HepG2 (cell line): ENCODE results near the gene LRP1B. TPM values are rescaled to one million over a fixed set of nuclear protein-coding genes. Genes with fewer than 3 reads are reported as not detected.

Experiments
- ATAC-seq: fragments of 200-7000 bp; cut with Tn5 transposase; 3 replicates; pipeline ENCODE4 v1.9.1; 2020; ENCODE audit warnings: mild to moderate bottlenecking, moderate library complexity
- BruUV-seq: library from RNA; stranded (reverse); fragments of 400-500 nt; replicated peaks from 2 replicates; lab custom pipeline; 2021; lab: Mats Ljungman, UMichigan
- CTCF ChIA-PET: fragments of 300-600 bp; formaldehyde crosslinking; extraction: SDS; loops from one replicate; lab custom pipeline; 2021; ENCODE audit warnings: low total read pairs, inconsistent platforms, low intra/inter-chr PET ratio; lab: Yijun Ruan, JAX
- POLR2A ChIA-PET: fragments of 350-600 bp; sonication (Branson Sonifier 250); formaldehyde crosslinking; loops from one replicate; lab custom pipeline; 2020; ENCODE audit warnings: antibody characterized with exemption, inconsistent platforms; lab: Yijun Ruan, JAX
- DNase-seq: peaks from one replicate; pipeline ENCODE4 v3.0.0-alpha.2; 2015; ENCODE audit warnings: low spot score
- FAIRE-seq: peaks from 3 replicates; lab custom pipeline; 2011; peaks lifted over from hg19 to GRCh38; lab: Jason Lieb, UNC
- H2AFZ ChIP-seq: one replicate; pipeline ENCODE4 v1.6.1; 2011; ENCODE audit warnings: low read length, inconsistent platforms
- H3K27ac ChIP-seq: fragments of 300-600 bp; 3 replicates; pipeline ENCODE4 v1.8.0; 2011; ENCODE audit warnings: mixed run types, mild to moderate bottlenecking, mixed read lengths, low read length, inconsistent platforms; ENCODE audit not compliant: insufficient read depth; ENCODE audit errors: extremely low read length
- H3K27me3 ChIP-seq, 2 experiments: fragments of 200-600 bp in 1 of 2; 2 replicates in 1 of 2; 3 replicates in 1 of 2; pipeline versions ENCODE4 v1.6.0 to v1.8.0; 2011; ENCODE audit warnings: low read length in 2 of 2, mild to moderate bottlenecking in 2 of 2, moderate library complexity in 2 of 2, inconsistent platforms in 1 of 2; ENCODE audit not compliant: insufficient read depth in 2 of 2, control insufficient read depth in 1 of 2
- H3K36me3 ChIP-seq, 2 experiments: fragments of 200-600 bp in 1 of 2; replicated peaks in 1 of 2; 2 replicates in 1 of 2; 3 replicates in 1 of 2; pipeline versions ENCODE4 v1.5.1 to v1.8.0; 2011; ENCODE audit warnings: low read length in 2 of 2, inconsistent platforms in 1 of 2; ENCODE audit not compliant: insufficient read depth in 2 of 2, control insufficient read depth in 1 of 2
- H3K4me1 ChIP-seq: 2 replicates; pipeline ENCODE4 v1.5.1; 2012; ENCODE audit warnings: low read length, inconsistent platforms; ENCODE audit not compliant: insufficient read depth
- H3K4me2 ChIP-seq: 2 replicates; pipeline ENCODE4 v1.6.0; 2011; ENCODE audit warnings: low read depth, low read length, inconsistent platforms
- H3K4me3 ChIP-seq, 3 experiments: fragments of 200-600 bp in 1 of 3; sonication (generic), shearing (Covaris generic) in 1 of 3; replicated peaks in 1 of 3; 2 replicates each; pipeline ENCODE4 v1.5.1; 2011 to 2016; ENCODE audit warnings: low read length in 3 of 3, inconsistent platforms in 2 of 3, low read depth in 2 of 3, mild to moderate bottlenecking in 2 of 3, control low read depth in 1 of 3, mixed read lengths in 1 of 3; ENCODE audit not compliant: insufficient read depth in 1 of 3
- H3K79me2 ChIP-seq: one replicate; pipeline ENCODE4 v1.6.1; 2011; ENCODE audit warnings: low read length, inconsistent platforms; ENCODE audit not compliant: insufficient read depth
- H3K9ac ChIP-seq: 2 replicates; pipeline ENCODE4 v1.6.0; 2011; ENCODE audit warnings: mild to moderate bottlenecking, low read depth, low read length, inconsistent platforms; ENCODE audit not compliant: insufficient read depth
- H3K9me3 ChIP-seq: 2 replicates; pipeline ENCODE4 v1.5.1; 2012; ENCODE audit warnings: mild to moderate bottlenecking, low read length
- H4K20me1 ChIP-seq: 2 replicates; pipeline ENCODE4 v1.6.0; 2011; ENCODE audit warnings: inconsistent platforms, mild to moderate bottlenecking, low read length, moderate library complexity; ENCODE audit not compliant: insufficient read depth
- RNF2 ChIP-seq: fragments of 450-650 bp; conservative IDR thresholded peaks from 2 replicates; pipeline ENCODE4 v1.6.1; 2016; ENCODE audit warnings: low read depth
- THAP11 ChIP-seq: IDR thresholded peaks from 2 replicates; pipeline ENCODE4 v1.6.1; 2016; ENCODE audit warnings: missing biosample characterization, missing genetic modification reagents
- ZNF713 ChIP-seq: sonication (generic); formaldehyde crosslinking; IDR thresholded peaks from 2 replicates; pipeline ENCODE4 v1.4.0; 2020; ENCODE audit warnings: mild to moderate bottlenecking, missing genetic modification reagents
- WGBS: methylation state at CpG from one replicate; pipeline ENCODE4 v1.1.6; 2017; ENCODE audit warnings: low lambda C conversion rate; 5-methylcytosine and 5-hydroxymethylcytosine counted together
- in situ Hi-C: cut with HindIII; loops from 2 replicates; pipeline ENCODE4 v1.10.0; 2017; ENCODE audit warnings: low pct_unique_long_range_greater_than_20kb; ENCODE audit not compliant: extremely low pct_ligation_motif_present
- intact Hi-C: fragments of 100-400 bp; cut with micrococcal nuclease; formaldehyde crosslinking; loops from one replicate; pipeline ENCODE4 v1.10.0; 2022; ENCODE audit not compliant: unreplicated experiment
- polyA plus RNA-seq, 8 experiments: library from polyadenylated mRNA; depleted of rRNA in 3 of 8; stranded (reverse) in 7 of 8; unstranded in 1 of 8; fragments of >200 nt; fragmentation: Illumina TruSeq in 4 of 8; extraction: Trizol in 4 of 8; gene quantifications; 2 replicates each; pipeline versions ENCODE4 v1.2.1 to v1.2.3, GENCODE V29; 2011 to 2016; ENCODE audit warnings: low read depth in 4 of 8, missing spikeins in 1 of 8, mixed read lengths in 1 of 8; ENCODE audit not compliant: insufficient read depth in 1 of 8
- total RNA-seq, 5 experiments: library from RNA; depleted of rRNA; stranded (reverse); fragments of >200 nt; fragmentation: Illumina TruSeq; extraction: Trizol; gene quantifications; 2 replicates each; pipeline ENCODE4 v1.2.3, GENCODE V29; 2016; ENCODE audit warnings: low read depth in 1 of 5
- TF ChIP-seq, protein P1 (sequence below): sonication (generic); formaldehyde crosslinking; IDR thresholded peaks from 2 replicates; pipeline ENCODE4 v1.4.0; 2020; ENCODE audit warnings: missing genetic modification reagents, borderline replicate concordance
- TF ChIP-seq, protein P2 (sequence below): sonication (generic); formaldehyde crosslinking; IDR thresholded peaks from 2 replicates; pipeline ENCODE4 v1.8.0; 2022; ENCODE audit warnings: mild to moderate bottlenecking, missing genetic modification reagents; ENCODE audit not compliant: insufficient replicate concordance
- TF ChIP-seq, protein P3 (sequence below): sonication (generic); formaldehyde crosslinking; IDR thresholded peaks from 2 replicates; pipeline ENCODE4 v1.5.0; 2020; ENCODE audit warnings: mild to moderate bottlenecking, missing genetic modification reagents
- TF ChIP-seq, protein P4 (sequence below): sonication (generic); formaldehyde crosslinking; IDR thresholded peaks from 2 replicates; pipeline ENCODE4 v1.4.0; 2020; ENCODE audit warnings: missing genetic modification reagents

LRP1B gene
- total and polyA plus RNA-seq, 2 of the 13 experiments (the other 11 are each of a cell fraction or from before 2014, with no cell fraction given): 0.04 TPM; not detected in 1

DNA sequence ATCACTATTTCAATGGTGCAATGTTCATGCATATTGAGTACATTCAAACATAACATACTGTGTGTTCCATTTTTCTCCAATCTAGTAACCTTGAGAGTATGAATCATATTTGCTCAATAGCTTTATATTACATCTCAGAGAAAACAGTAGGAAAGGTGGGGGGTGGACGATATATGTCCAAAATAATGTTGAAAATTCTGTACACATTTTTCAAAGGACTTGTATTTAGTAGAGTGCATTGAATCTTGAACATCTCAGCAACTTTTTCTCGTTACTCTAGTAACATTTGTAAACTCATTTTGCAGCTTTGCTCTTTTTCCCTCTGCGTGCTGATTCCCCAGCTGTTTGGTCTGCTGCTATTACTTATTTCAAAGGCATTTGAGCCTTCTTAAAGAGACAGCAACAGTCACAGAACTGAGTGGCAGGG, 1487.0 kb downstream of the LRP1B start:
- POLR2A ChIA-PET: no interaction called here

DNA sequence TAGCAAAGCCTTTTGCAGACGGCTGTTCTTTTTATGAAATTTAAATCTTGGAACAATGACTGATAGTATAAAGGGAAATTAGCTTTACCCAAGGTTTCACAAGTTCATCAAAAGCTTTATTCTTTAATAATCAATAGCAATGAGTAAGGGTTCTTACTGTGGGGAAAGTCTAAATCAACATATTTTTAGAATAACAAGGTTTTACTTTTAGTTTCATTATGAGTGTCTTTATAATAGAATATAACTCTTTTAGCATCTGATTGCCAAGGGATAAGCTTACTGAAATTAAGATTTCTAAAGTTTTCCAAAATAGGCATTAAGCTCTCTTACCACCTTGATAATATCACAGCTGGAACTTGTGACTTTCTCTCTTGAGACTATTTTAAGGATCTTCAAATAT, 1489.7 kb downstream of the LRP1B start:
- Histone ChIP-seq H3K36me3 (no peaks in the 10 kb centered on the region), H3K4me3 (no peak overlapping the region), H3K27me3 (no peaks in the 10 kb centered on the region), H3K27ac (no peak overlapping the region), H3K4me2 (no peak overlapping the region), H3K9me3 (no peaks in the 10 kb centered on the region), H4K20me1 (no peaks in the 10 kb centered on the region), H2AFZ (no peak overlapping the region), H3K4me1 (no peaks in the 10 kb centered on the region), H3K9ac (no peak overlapping the region), H3K79me2 (no peaks in the 10 kb centered on the region)
- DNase-seq (no peak), FAIRE-seq (no peak), ATAC-seq (no peak)
- POLR2A ChIA-PET: no interaction called here
- CTCF ChIA-PET: no interaction called here
- BruUV-seq: no TSS peak
- intact Hi-C loops (no loop called here), in situ Hi-C loops (no loop called here)
- WGBS: 4% methylated on average over 1 of the region's 1 CpG
- TF ChIP-seq, protein P1, sequence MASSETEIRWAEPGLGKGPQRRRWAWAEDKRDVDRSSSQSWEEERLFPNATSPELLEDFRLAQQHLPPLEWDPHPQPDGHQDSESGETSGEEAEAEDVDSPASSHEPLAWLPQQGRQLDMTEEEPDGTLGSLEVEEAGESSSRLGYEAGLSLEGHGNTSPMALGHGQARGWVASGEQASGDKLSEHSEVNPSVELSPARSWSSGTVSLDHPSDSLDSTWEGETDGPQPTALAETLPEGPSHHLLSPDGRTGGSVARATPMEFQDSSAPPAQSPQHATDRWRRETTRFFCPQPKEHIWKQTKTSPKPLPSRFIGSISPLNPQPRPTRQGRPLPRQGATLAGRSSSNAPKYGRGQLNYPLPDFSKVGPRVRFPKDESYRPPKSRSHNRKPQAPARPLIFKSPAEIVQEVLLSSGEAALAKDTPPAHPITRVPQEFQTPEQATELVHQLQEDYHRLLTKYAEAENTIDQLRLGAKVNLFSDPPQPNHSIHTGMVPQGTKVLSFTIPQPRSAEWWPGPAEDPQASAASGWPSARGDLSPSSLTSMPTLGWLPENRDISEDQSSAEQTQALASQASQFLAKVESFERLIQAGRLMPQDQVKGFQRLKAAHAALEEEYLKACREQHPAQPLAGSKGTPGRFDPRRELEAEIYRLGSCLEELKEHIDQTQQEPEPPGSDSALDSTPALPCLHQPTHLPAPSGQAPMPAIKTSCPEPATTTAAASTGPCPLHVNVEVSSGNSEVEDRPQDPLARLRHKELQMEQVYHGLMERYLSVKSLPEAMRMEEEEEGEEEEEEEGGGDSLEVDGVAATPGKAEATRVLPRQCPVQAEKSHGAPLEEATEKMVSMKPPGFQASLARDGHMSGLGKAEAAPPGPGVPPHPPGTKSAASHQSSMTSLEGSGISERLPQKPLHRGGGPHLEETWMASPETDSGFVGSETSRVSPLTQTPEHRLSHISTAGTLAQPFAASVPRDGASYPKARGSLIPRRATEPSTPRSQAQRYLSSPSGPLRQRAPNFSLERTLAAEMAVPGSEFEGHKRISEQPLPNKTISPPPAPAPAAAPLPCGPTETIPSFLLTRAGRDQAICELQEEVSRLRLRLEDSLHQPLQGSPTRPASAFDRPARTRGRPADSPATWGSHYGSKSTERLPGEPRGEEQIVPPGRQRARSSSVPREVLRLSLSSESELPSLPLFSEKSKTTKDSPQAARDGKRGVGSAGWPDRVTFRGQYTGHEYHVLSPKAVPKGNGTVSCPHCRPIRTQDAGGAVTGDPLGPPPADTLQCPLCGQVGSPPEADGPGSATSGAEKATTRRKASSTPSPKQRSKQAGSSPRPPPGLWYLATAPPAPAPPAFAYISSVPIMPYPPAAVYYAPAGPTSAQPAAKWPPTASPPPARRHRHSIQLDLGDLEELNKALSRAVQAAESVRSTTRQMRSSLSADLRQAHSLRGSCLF: no peak
- TF ChIP-seq, protein P2, sequence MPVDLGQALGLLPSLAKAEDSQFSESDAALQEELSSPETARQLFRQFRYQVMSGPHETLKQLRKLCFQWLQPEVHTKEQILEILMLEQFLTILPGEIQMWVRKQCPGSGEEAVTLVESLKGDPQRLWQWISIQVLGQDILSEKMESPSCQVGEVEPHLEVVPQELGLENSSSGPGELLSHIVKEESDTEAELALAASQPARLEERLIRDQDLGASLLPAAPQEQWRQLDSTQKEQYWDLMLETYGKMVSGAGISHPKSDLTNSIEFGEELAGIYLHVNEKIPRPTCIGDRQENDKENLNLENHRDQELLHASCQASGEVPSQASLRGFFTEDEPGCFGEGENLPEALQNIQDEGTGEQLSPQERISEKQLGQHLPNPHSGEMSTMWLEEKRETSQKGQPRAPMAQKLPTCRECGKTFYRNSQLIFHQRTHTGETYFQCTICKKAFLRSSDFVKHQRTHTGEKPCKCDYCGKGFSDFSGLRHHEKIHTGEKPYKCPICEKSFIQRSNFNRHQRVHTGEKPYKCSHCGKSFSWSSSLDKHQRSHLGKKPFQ: no peak
- TF ChIP-seq THAP11 (CRISPR knock-in tag) (no peak), ZNF713 (CRISPR knock-in tag) (no peak), RNF2 (no peak)
- TF ChIP-seq, protein P3, sequence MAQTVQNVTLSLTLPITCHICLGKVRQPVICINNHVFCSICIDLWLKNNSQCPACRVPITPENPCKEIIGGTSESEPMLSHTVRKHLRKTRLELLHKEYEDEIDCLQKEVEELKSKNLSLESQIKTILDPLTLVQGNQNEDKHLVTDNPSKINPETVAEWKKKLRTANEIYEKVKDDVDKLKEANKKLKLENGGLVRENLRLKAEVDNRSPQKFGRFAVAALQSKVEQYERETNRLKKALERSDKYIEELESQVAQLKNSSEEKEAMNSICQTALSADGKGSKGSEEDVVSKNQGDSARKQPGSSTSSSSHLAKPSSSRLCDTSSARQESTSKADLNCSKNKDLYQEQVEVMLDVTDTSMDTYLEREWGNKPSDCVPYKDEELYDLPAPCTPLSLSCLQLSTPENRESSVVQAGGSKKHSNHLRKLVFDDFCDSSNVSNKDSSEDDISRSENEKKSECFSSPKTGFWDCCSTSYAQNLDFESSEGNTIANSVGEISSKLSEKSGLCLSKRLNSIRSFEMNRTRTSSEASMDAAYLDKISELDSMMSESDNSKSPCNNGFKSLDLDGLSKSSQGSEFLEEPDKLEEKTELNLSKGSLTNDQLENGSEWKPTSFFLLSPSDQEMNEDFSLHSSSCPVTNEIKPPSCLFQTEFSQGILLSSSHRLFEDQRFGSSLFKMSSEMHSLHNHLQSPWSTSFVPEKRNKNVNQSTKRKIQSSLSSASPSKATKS: no peak

More for the DNA sequence above, 1487.0 kb downstream of the LRP1B start:
- H3K9ac ChIP-seq: no peak overlapping the region
- H3K9me3 ChIP-seq: no peaks in the 10 kb centered on the region
- H3K4me1 ChIP-seq: no peaks in the 10 kb centered on the region
- H2AFZ ChIP-seq: no peak overlapping the region
- FAIRE-seq: no peak
- no peak overlapping the region for H3K27ac ChIP-seq
- H3K79me2 ChIP-seq: no peaks in the 10 kb centered on the region
- in situ Hi-C loops: no loop called here
- TF ChIP-seq, protein P4, sequence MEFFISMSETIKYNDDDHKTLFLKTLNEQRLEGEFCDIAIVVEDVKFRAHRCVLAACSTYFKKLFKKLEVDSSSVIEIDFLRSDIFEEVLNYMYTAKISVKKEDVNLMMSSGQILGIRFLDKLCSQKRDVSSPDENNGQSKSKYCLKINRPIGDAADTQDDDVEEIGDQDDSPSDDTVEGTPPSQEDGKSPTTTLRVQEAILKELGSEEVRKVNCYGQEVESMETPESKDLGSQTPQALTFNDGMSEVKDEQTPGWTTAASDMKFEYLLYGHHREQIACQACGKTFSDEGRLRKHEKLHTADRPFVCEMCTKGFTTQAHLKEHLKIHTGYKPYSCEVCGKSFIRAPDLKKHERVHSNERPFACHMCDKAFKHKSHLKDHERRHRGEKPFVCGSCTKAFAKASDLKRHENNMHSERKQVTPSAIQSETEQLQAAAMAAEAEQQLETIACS (CRISPR knock-in tag): no peak
- TF ChIP-seq, all 625 proteins: peak for 0
- Histone ChIP-seq H3K27me3 (no peaks in the 10 kb centered on the region), H3K4me2 (no peak overlapping the region), H3K36me3 (no peaks in the 10 kb centered on the region), H4K20me1 (no peaks in the 10 kb centered on the region), H3K4me3 (no peak overlapping the region)
- no TSS peak for BruUV-seq
- ATAC-seq (no peak), DNase-seq (no peak)
- WGBS: 10% methylated on average over 3 of the region's 3 CpGs
- intact Hi-C loops: no loop called here
- CTCF ChIA-PET: no interaction called here
